Stimulated activated effector memory CD8-positive, alpha-beta T cell treated with anti-CD3 and anti-CD28 coated beads, Interleukin-12 subunit alpha, Interleukin-12 subunit beta, amount 100 ng/mL, for 72 hours (primary cell): Measurements from ENCODE around the gene PRLR.
A peak's percentile ranks its signal among the peaks of the same experiment; 100 is the strongest.

Source experiments
- ATAC-seq: fragments of 150-1000 bp; cut with Tn5 transposase; 2 replicates; pipeline ENCODE4 v1.10.0; 2021
- DNase-seq, 2 donors: peaks; one replicate each; pipeline ENCODE4 v3.0.0; 2021 to 2022; ENCODE audit warnings: low spot score in 2 of 2
- H3K27ac Mint-ChIP-seq: one replicate; pipeline ENCODE4 v1.8.0; 2022; ENCODE audit warnings: mild to moderate bottlenecking, mixed read lengths
- H3K36me3 Mint-ChIP-seq: one replicate; pipeline ENCODE4 v1.8.0; 2022; ENCODE audit warnings: mild to moderate bottlenecking, mixed read lengths
- H3K4me1 Mint-ChIP-seq: one replicate; pipeline ENCODE4 v1.8.0; 2022; ENCODE audit warnings: mixed read lengths
- H3K4me3 Mint-ChIP-seq: one replicate; pipeline ENCODE4 v1.8.0; 2022; ENCODE audit warnings: mild to moderate bottlenecking, mixed read lengths
- H3K9me3 Mint-ChIP-seq: one replicate; pipeline ENCODE4 v1.8.0; 2022; ENCODE audit warnings: mixed read lengths

Gene PRLR

DNA sequence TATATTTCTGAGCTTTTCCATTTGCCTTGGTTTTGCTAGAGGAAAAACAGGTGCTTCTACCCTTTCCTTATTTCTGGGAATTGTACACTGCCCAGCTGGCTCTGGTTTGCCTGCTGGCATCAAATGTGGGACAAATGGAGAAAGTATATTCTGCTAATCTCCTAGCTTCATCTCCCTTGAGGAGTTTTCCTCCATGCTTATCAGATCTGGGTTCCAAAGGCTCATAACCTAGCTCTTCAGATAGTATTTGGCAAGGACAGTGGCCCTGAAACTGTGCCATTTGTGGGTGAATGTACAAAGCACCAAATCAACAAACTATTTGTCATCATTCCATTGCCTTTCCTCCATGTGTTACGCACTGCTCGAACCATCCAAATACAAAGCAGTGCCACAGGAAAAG is 16.2 kb downstream of the PRLR start:
- Mint-ChIP-seq H3K27ac (no peak overlapping the region), H3K4me1 (no peaks in the 10 kb centered on the region), H3K36me3 (no peaks in the 10 kb centered on the region), H3K9me3 (no peaks in the 10 kb centered on the region), H3K4me3 (no peak overlapping the region)
- no peak for DNase-seq
- ATAC-seq, result no peak

DNA sequence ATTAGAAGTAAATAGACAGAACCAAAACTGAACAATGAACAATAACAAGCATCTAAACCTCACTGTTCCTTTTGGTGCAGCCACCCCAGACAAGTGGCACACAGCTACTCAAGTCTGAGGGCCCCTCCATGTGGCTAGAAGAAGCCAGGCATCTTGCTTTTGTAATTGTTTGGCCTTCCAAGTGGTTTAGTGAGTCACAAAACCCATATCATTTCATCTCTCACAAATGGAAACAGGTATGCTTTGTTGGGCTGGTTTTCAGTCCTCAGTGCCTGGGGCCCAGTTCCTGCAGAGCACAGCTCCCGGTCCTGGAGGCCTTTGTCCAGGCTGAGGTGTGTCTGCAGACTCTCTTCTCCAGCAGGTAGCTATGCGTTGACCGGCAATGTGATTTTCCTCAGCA is 16.7 kb downstream of the PRLR start:
- Mint-ChIP-seq H3K36me3 (no peaks in the 10 kb centered on the region), H3K27ac (no peak overlapping the region), H3K4me1 (no peaks in the 10 kb centered on the region), H3K9me3 (no peaks in the 10 kb centered on the region), H3K4me3 (no peak overlapping the region)
- peak; percentile 58 for ATAC-seq
- DNase-seq, result no peak

- Mint-ChIP-seq H3K9me3 (no peaks in the 10 kb centered on the region), H3K36me3 (no peaks in the 10 kb centered on the region), H3K4me1 (no peaks in the 10 kb centered on the region), H3K27ac (no peak overlapping the region), H3K4me3 (no peak overlapping the region)
- no peak for ATAC-seq
- DNase-seq, result no peak
Observed at GRCh38 chr5:35212122-35212982, 17.9 kb downstream of the PRLR start.

DNA sequence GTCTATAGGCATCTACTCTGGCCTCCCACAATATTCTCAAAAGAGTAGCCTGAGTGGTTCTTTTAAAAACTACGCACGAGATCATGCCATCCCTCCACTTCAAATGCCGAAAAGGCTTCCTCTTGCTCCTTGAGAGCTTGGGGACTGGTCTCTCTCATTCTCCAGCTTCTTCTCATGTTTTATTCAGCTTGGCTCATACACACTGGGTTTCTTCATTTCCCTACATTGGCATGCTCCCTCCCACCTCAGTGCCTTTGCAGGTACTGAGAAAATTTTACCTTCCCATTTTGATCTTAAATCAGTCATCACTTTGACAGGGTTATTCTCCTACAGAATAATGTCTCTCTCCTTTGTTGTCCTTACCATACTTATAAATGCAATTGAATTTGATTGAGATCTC is 20.4 kb downstream of the PRLR start:
- Mint-ChIP-seq H3K4me3 (no peak overlapping the region), H3K36me3 (no peaks in the 10 kb centered on the region), H3K4me1 (no peaks in the 10 kb centered on the region), H3K27ac (no peak overlapping the region), H3K9me3 (no peaks in the 10 kb centered on the region)
- ATAC-seq (no peak), DNase-seq (peak in 1 of 2 donors; percentile 36)

DNA sequence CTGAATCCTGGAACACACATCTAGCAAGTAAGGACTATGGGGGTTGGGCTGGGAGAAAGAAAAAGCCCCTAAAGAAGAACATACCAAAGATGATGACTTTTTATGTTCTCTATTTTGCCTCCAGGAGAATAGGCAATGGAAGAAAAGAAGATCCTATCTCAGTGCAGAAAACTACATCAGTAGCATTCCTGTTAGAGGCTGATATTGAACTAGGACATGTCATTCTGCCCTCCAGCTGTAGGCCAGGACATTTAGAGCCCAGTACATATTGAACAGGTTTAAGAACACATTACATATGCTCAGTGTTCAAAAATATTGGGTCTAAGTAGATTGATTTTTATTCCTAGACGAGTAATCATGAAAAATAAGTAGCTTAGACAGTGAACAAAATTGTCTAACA is 24.7 kb downstream of the PRLR start:
- no peaks in the 10 kb centered on the region for H3K4me1 Mint-ChIP-seq
- H3K9me3 Mint-ChIP-seq, result no peaks in the 10 kb centered on the region
- DNase-seq, result no peak
- no peaks in the 10 kb centered on the region for H3K36me3 Mint-ChIP-seq
- no peak overlapping the region for H3K4me3 Mint-ChIP-seq
- no peak for ATAC-seq
- H3K27ac Mint-ChIP-seq, result no peak overlapping the region

DNA sequence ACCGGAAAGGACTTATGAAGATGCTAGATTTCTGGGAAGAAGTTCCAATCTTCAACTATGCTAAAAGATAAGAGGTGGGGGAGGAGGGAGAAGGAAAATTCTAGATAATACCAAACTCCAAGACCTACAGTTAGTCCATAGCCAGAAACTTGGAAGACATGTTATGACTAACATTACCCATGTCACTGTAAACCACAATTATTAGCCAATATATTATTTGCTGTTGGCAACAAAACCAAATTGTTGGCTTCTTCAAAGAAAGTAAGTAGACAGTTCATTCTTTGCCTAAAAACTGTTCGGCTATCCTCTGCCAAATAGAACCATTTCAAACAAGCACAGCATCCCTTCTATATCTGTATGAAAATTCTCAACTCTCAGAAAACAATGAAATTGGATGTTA is 25.1 kb downstream of the PRLR start:
- no peak overlapping the region for H3K27ac Mint-ChIP-seq
- no peaks in the 10 kb centered on the region for H3K36me3 Mint-ChIP-seq
- no peak overlapping the region for H3K4me3 Mint-ChIP-seq
- H3K4me1 Mint-ChIP-seq, result no peaks in the 10 kb centered on the region
- H3K9me3 Mint-ChIP-seq, result no peaks in the 10 kb centered on the region
- DNase-seq, result no peak
- no peak for ATAC-seq

GRCh38 chr5:35203403-35203802 is 26.9 kb downstream of the PRLR start:
- H3K4me3 Mint-ChIP-seq, result no peak overlapping the region
- H3K27ac Mint-ChIP-seq, result no peak overlapping the region
- no peaks in the 10 kb centered on the region for H3K4me1 Mint-ChIP-seq
- H3K9me3 Mint-ChIP-seq, result no peaks in the 10 kb centered on the region
- ATAC-seq (no peak), DNase-seq (no peak)
- no peaks in the 10 kb centered on the region for H3K36me3 Mint-ChIP-seq

DNA sequence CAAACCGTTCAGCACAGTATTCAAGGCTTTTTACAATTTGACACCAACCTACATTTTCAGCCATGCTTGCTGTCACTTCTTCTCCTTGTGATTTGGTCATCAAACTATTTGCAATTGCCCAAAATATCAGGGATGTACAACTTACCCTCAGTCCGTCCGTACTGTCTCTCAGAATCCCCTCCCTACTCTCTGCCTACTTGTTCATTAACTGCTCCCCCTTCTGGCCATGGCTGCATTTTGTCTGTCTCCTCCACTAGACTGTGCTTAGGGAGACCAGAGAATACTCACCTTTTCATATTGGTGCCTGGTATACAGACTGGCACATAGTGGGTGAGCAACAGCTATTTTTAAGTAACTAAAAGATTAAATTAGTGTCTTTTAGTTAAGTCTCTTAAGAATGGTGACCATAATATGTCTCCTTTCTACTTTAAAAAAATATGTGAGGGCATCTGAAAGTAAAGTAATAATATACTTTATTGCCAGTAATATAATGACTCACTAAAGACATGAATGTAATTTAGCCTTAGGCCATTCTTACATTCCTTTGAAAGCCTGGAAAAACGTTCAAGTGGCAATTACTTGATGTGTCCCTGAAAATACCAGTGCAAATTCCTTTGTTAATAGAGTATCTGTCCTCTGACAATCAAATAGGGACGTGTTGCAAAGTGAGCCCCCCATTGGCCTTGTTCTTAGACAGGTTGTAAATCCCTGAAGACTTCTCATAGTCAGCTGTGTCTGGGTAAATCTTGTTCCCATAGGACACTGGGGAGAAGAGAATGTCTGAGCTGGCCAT is 27.8 kb downstream of the PRLR start:
- Mint-ChIP-seq H3K4me3 (no peak overlapping the region), H3K36me3 (no peaks in the 10 kb centered on the region), H3K4me1 (no peaks in the 10 kb centered on the region), H3K9me3 (no peaks in the 10 kb centered on the region), H3K27ac (no peak overlapping the region)
- ATAC-seq (peak; percentile 69), DNase-seq (no peak)

DNA sequence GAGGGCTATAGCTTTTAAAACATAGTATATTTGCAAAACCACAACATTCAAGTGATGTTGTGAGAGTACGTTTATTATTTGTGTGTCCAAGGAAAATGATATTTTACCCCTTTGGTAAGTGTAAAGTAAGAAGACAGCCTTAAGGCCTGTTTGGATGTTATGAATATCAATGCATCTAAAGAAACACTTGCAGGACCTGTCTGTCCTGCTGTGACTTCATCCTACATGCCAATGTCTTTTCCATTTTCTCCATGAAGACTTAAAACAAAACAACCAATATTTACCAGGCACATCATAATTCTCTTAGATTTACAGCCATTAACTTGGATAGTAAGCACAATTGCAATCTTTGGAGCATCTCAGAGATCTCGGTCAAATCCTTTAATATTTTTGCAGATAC is 29.0 kb downstream of the PRLR start:
- Mint-ChIP-seq H3K4me1 (no peaks in the 10 kb centered on the region), H3K27ac (no peak overlapping the region), H3K36me3 (no peaks in the 10 kb centered on the region), H3K9me3 (no peaks in the 10 kb centered on the region), H3K4me3 (no peak overlapping the region)
- DNase-seq (no peak), ATAC-seq (no peak)

GRCh38 chr5:35199886-35200285 is 30.4 kb downstream of the PRLR start:
- H3K27ac Mint-ChIP-seq, result no peak overlapping the region
- no peaks in the 10 kb centered on the region for H3K9me3 Mint-ChIP-seq
- H3K4me1 Mint-ChIP-seq, result no peaks in the 10 kb centered on the region
- no peaks in the 10 kb centered on the region for H3K36me3 Mint-ChIP-seq
- ATAC-seq, result no peak
- no peak for DNase-seq
- H3K4me3 Mint-ChIP-seq, result no peak overlapping the region

DNA sequence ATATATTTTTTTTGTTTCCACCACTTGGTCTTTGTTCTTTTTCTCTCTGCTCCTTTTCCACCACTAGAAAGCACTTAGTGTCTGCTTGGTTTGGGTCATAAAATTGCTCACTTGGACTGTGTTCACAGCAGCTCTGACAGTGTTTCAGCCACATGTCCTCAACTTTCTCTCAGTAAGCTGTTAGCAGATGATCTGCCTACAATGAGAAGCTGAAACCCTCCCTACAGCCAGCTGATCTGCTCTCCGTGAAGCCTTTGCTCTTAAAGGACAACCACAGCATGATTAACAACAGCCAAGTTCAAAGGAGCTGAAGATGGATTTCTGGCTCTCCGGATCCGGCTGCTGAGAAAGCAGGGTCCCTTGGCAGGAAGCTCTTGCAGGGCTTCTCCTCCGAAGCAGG is 31.6 kb downstream of the PRLR start:
- Mint-ChIP-seq H3K36me3 (no peaks in the 10 kb centered on the region), H3K4me3 (no peak overlapping the region), H3K27ac (no peak overlapping the region), H3K9me3 (no peaks in the 10 kb centered on the region), H3K4me1 (no peaks in the 10 kb centered on the region)
- no peak for DNase-seq
- ATAC-seq, result no peak

- ATAC-seq (no peak), DNase-seq (no peak)
- Mint-ChIP-seq H3K9me3 (no peaks in the 10 kb centered on the region), H3K36me3 (no peaks in the 10 kb centered on the region), H3K4me1 (no peaks in the 10 kb centered on the region), H3K27ac (no peak overlapping the region), H3K4me3 (no peak overlapping the region)
Observed at GRCh38 chr5:35198075-35198474, 32.2 kb downstream of the PRLR start.

- H3K4me1 Mint-ChIP-seq, result no peaks in the 10 kb centered on the region
- H3K4me3 Mint-ChIP-seq, result no peak overlapping the region
- no peaks in the 10 kb centered on the region for H3K36me3 Mint-ChIP-seq
- DNase-seq (no peak), ATAC-seq (no peak)
- no peaks in the 10 kb centered on the region for H3K9me3 Mint-ChIP-seq
- H3K27ac Mint-ChIP-seq, result no peak overlapping the region
Observed at GRCh38 chr5:35197351-35197750, 32.9 kb downstream of the PRLR start.

- Mint-ChIP-seq H3K4me3 (no peak overlapping the region), H3K27ac (no peak overlapping the region), H3K4me1 (no peaks in the 10 kb centered on the region), H3K9me3 (no peaks in the 10 kb centered on the region), H3K36me3 (no peaks in the 10 kb centered on the region)
- DNase-seq (no peak), ATAC-seq (no peak)
Observed at GRCh38 chr5:35195472-35195852, 34.8 kb downstream of the PRLR start.

DNA sequence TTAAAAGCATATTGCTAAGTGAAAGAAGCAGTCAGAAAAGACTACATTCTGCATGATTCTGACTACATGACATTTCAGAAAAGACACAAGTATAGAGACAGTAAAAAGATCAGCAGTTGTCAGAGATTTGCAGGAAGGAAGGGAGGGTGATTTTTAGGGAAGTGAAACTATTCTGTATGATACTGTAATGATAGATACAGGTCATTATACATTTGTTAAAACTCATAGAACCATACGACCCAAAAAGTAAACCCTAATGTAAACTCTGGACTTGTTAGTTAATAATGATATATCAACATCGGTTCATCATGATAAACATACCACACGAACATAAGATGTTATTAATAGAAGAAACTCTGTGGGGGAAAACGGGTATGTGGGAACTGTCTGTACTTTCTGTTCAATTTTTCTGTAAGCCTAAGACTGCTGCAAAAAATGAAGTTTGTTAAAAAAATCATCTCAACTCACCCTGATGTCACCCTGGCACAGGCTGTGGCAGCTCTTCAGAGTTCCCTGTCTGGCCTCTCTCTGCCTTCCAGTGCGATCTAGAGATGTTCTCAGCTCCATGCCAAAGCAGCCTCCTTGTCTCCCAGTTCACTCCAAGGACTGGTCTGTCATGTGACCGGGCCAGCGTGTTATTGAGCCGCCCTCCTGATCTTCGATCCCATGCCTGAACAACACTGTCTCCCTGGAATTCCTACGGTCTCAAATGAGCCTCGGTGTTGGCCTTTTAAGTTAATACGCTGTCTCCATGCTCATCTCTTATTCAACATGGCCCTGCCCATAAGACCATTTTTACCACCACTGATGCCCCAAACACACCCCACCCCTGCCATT is 35.4 kb downstream of the PRLR start:
- Mint-ChIP-seq H3K27ac (no peak overlapping the region), H3K9me3 (no peaks in the 10 kb centered on the region), H3K4me1 (no peaks in the 10 kb centered on the region), H3K36me3 (no peaks in the 10 kb centered on the region), H3K4me3 (no peak overlapping the region)
- ATAC-seq, result no peak
- no peak for DNase-seq
